H1 (cell line): Measurements from ENCODE around the gene MYL7. TPM values are rescaled to one million over a fixed set of nuclear protein-coding genes. Genes with fewer than 3 reads are reported as not detected.

ENCODE experiments used
- ASH2L ChIP-seq: fragments of 200-600, 300-600 bp; sonication (generic); IDR thresholded peaks from one replicate; pipeline ENCODE4 v1.7.1; 2017; ENCODE audit warnings: low read length
- EZH2 ChIP-seq: fragments of 200-600 bp; sonication (generic); IDR thresholded peaks from 2 replicates; pipeline ENCODE4 v1.7.1; 2012; ENCODE audit warnings: low read depth, mild to moderate bottlenecking, moderate library complexity, low read length, inconsistent platforms; ENCODE audit not compliant: severe bottlenecking
- HDAC2 ChIP-seq, 2 experiments: fragments of 300-600 bp in 1 of 2; sonication (generic) in 1 of 2; IDR thresholded peaks; 2 replicates each; pipeline ENCODE4 v1.6.1; 2011 to 2012; ENCODE audit warnings: low read depth in 2 of 2, low read length in 2 of 2, mild to moderate bottlenecking in 2 of 2, moderate library complexity in 2 of 2, borderline replicate concordance in 1 of 2, inconsistent platforms in 1 of 2
- JUN ChIP-seq: IDR thresholded peaks from 2 replicates; pipeline ENCODE4 v1.6.1; 2011; ENCODE audit warnings: low read depth, mild to moderate bottlenecking, improper control_type of control experiment, low read length
- POU5F1 ChIP-seq: IDR thresholded peaks from 2 replicates; pipeline ENCODE4 v1.6.1; 2011; ENCODE audit warnings: low read depth, mild to moderate bottlenecking, low read length, moderate library complexity
- RNF2 ChIP-seq: fragments of 200-900, 300-1000 bp; sonication (generic); IDR thresholded peaks from 2 replicates; pipeline ENCODE4 v1.7.1; 2016; ENCODE audit warnings: borderline replicate concordance, low read depth, mild to moderate bottlenecking, antibody characterized with exemption, low read length; ENCODE audit not compliant: poor library complexity, severe bottlenecking; ENCODE audit errors: missing control alignments
- SIRT6 ChIP-seq: IDR thresholded peaks from one replicate; pipeline ENCODE4 v1.7.1; 2012; ENCODE audit warnings: low read length, inconsistent platforms
- YY1 ChIP-seq: IDR thresholded peaks from 2 replicates; pipeline ENCODE4 v1.6.1; 2011; ENCODE audit warnings: low read depth, mild to moderate bottlenecking, low read length
- polyA plus RNA-seq, 7 experiments: library from polyadenylated mRNA; depleted of rRNA in 3 of 7; stranded (reverse) in 5 of 7; unstranded in 2 of 7; fragments of >200 nt in 5 of 7; fragments of 200-250 nt in 2 of 7; gene quantifications; 1 replicate in 5 of 7; 2 replicates in 1 of 7; 4 replicates in 1 of 7; pipeline versions ENCODE4 v1.2.1 to v1.2.3, GENCODE V29; 2011 to 2013; ENCODE audit warnings: missing spikeins in 2 of 7, mixed read lengths in 2 of 7
- total RNA-seq: library from RNA; stranded (reverse); fragmentation: NEBNext Ultra II Directional; extraction: Animal tissue kit (Norgen Biotek cat#: 25700); gene quantifications from 2 replicates; pipeline ENCODE4 v1.2.1, GENCODE V29; 2021

Gene MYL7
- total and polyA plus RNA-seq, 2 of the 8 experiments (the other 6 are each of a cell fraction or from before 2014, with no cell fraction given): 3.3 to 3.4 TPM

DNA sequence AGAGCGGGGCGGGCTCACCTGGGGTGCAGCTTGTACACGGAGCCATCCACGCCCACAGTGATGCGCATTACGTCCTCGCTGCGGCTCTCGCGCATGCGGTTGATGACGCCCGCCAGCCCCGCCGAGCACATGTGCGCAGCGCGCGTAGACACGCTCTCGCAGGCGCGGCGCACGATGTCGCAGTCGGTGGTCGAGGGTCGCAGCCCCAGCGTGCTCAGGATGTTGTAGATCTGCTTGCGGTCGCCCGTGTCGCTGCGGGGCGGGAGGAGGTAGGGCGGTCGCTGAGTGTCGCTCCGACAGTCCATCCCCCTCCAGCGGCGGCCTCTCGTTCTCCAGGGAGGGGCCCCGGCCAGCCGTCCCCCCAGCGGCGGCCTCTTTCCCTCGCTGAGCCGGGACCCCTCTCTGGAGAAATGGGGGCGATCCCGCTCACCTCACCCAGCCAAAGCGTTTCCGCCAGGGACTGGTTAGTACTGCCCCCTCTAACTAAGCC lies 4.4 kb upstream of the MYL7 start (continued):
- TF ChIP-seq HDAC2 (IDR thresholded peaks at IDR 0.05; ENCODE audit: borderline replicate concordance in 1 of 2, low read depth in 2 of 2, low read length in 2 of 2) (peak in 1 of 2 experiments; percentile 63; a peak in 1 of 4 replicates), ASH2L (peak; percentile 52), SIRT6 (no peak), RNF2 (peak; percentile 52), EZH2 (peak; percentile 44), YY1 (no peak), JUN (no peak), POU5F1 (no peak)
